ENCODE measurements around the gene DSC1. TPM values are rescaled to one million over a fixed set of nuclear protein-coding genes. Genes with fewer than 3 reads are reported as not detected.
"Not testable (repeated sequence)": the region's sequence is repeated elsewhere in the genome, so short reads cannot be mapped to it uniquely, and the experiment has no call there.

DSC1 gene
- total and polyA plus RNA-seq, 5 experiments from 2014 or later = 11.3 to 26.0 (median 15.0) TPM

- ATAC-seq, POLR2A ChIA-PET, H3K36me3 Mint-ChIP-seq, H3K4me1 Mint-ChIP-seq, H3K27ac Mint-ChIP-seq, H3K27me3 Mint-ChIP-seq, H3K4me3 Mint-ChIP-seq, H3K9me3 Mint-ChIP-seq, DNase-seq: not testable (repeated sequence)
These were observed 39.5 kb downstream of the DSC1 start for GRCh38 chr18:31123125-31123524.

GRCh38 chr18:31120594-31120993 lies 42.1 kb downstream of the DSC1 start:
- ATAC-seq = no peak
- Mint-ChIP-seq H3K4me3 (no peak overlapping the region), H3K4me1 (no peaks in the 10 kb centered on the region), H3K36me3 (no peaks in the 10 kb centered on the region), H3K27me3 (no peaks in the 10 kb centered on the region), H3K27ac (no peak overlapping the region), H3K9me3 (peaks cover 0 to 12% (median 3%) of the 10 kb centered on the region in 9 donors)
- POLR2A ChIA-PET = no interaction called here
- DNase-seq = no peak

DNA sequence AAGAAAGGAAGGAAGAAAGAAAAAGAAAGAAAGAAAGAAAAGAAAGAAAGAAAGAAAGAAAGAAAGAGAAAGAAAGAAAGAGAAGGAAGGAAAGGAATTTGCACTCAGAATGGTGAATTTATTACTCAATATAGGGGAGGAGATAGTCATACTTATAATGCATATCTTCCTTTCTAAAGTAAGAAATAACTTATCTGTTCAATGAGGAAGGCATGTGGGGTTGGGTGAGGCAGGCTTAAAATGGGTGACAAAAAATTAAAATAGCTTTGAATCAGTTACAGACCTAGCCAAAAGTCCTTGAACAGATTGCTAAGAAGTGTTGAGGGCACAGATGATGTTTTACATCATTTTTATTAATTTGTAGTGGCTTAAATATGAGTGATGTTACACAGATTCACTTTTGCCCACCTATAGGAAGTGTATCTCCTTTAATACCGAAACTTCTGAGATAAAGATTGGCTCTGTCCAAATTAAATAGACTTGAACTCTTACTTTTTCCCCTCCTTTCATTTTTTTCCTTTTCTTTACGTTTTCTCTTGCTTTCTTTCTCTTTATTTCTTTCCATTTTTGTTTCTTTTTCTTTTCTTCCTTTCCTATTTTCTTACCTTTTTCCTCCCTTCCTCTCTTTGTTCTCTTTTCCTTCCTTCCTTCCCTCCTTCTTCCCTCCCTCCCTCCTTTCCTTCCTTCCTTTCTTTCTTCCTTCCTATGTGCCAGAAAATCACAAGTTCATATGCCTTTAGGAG lies 45.6 kb downstream of the DSC1 start:
- H3K27ac Mint-ChIP-seq = no peak overlapping the region
- H3K9me3 Mint-ChIP-seq = peaks cover 0 to 14% (median 3%) of the 10 kb centered on the region in 9 donors
- H3K4me1 Mint-ChIP-seq = no peaks in the 10 kb centered on the region
- POLR2A ChIA-PET = no interaction called here
- peak overlapping the region in 1 of 10 donors; percentile 6 for H3K4me3 Mint-ChIP-seq
- no peak for DNase-seq
- no peaks in the 10 kb centered on the region for H3K36me3 Mint-ChIP-seq
- no peaks in the 10 kb centered on the region for H3K27me3 Mint-ChIP-seq
- ATAC-seq = no peak

- Mint-ChIP-seq H3K27me3 (no peaks in the 10 kb centered on the region), H3K4me1 (no peaks in the 10 kb centered on the region), H3K36me3 (no peaks in the 10 kb centered on the region), H3K27ac (no peak overlapping the region), H3K4me3 (no peak overlapping the region), H3K9me3 (peaks cover 0 to 6% (median 0%) of the 10 kb centered on the region in 9 donors)
- DNase-seq = no peak
- POLR2A ChIA-PET = no interaction called here
- no peak for ATAC-seq
These were observed 49.9 kb downstream of the DSC1 start for GRCh38 chr18:31112804-31113203.

DNA sequence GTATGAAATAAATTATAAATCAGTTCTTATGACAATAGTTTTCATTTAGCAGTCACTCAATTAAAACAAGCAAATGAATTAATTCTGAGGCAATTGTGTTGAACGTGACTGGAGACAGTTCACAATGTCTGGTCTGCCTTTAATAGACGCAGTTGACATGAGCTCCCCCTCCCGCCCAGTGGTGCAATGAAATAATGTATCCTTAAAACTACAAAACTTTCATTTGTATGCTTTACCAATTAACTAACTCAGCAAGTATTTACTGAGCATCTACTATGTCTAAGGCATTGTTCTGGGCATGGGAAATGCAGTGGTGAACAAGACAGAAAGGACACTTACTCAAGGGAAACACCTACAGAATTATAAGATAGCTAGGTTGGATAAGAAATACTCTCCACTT lies 56.9 kb downstream of the DSC1 start:
- Mint-ChIP-seq H3K4me3 (no peak overlapping the region), H3K36me3 (peaks cover 0 to 5% (median 0%) of the 10 kb centered on the region in 3 donors), H3K27me3 (peaks cover 7 to 23% (median 16%) of the 10 kb centered on the region in 5 donors), H3K4me1 (peaks cover 0 to under 1% (median 0%) of the 10 kb centered on the region in 4 donors), H3K9me3 (peaks cover 0 to 5% (median 0%) of the 10 kb centered on the region in 9 donors), H3K27ac (no peak overlapping the region)
- no peak for DNase-seq
- POLR2A ChIA-PET = no interaction called here
- no peak for ATAC-seq

DNA sequence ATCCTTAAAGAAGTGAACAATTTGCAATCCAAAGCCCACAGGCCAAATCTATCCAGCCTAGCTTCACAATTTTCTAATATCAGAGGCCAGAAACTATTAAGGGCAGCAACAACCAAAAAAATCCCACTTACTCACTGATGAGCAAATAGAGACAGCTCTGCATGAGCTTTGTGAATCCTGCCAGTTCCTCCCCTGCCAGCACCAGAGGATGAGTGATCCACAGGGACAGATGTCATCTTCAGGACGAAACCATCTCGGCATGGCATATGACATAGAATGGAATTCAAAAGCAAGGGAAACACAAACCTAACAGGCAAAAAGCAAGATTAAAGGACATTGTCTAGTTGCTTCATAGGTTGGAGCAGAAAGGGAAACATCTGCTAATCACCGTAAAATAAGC lies 58.2 kb downstream of the DSC1 start:
- peaks cover 0 to 14% (median 0%) of the 10 kb centered on the region in 3 donors for H3K36me3 Mint-ChIP-seq
- POLR2A ChIA-PET = no interaction called here
- DNase-seq (no peak), ATAC-seq (no peak)
- peaks cover 0 to 5% (median 1%) of the 10 kb centered on the region in 4 donors for H3K4me1 Mint-ChIP-seq
- no peak overlapping the region for H3K4me3 Mint-ChIP-seq
- peaks cover 0 to 14% (median 1%) of the 10 kb centered on the region in 9 donors for H3K9me3 Mint-ChIP-seq
- no peak overlapping the region for H3K27ac Mint-ChIP-seq
- H3K27me3 Mint-ChIP-seq = peaks cover 17 to 35% (median 27%) of the 10 kb centered on the region in 5 donors

- Mint-ChIP-seq H3K27ac (no peak overlapping the region), H3K4me3 (no peak overlapping the region)
These were observed 59.2 kb downstream of the DSC1 start for GRCh38 chr18:31103423-31103822.

GRCh38 chr18:31102941-31103340 lies 59.7 kb downstream of the DSC1 start:
- H3K9me3 Mint-ChIP-seq = peaks cover 0 to 24% (median 3%) of the 10 kb centered on the region in 9 donors
- no peak for ATAC-seq
- H3K27me3 Mint-ChIP-seq = peaks cover 20 to 46% (median 32%) of the 10 kb centered on the region in 5 donors
- POLR2A ChIA-PET = no interaction called here
- H3K36me3 Mint-ChIP-seq = peaks cover 0 to 16% (median 0%) of the 10 kb centered on the region in 3 donors
- no peak overlapping the region for H3K4me3 Mint-ChIP-seq
- peaks cover 0 to 5% (median 1%) of the 10 kb centered on the region in 4 donors for H3K4me1 Mint-ChIP-seq
- H3K27ac Mint-ChIP-seq = no peak overlapping the region
- no peak for DNase-seq

More at GRCh38 chr18:31103423-31103822, 59.2 kb downstream of the DSC1 start:
- peaks cover 20 to 46% (median 32%) of the 10 kb centered on the region in 5 donors for H3K27me3 Mint-ChIP-seq
- ATAC-seq (no peak), DNase-seq (no peak)
- peaks cover 0 to 16% (median 0%) of the 10 kb centered on the region in 3 donors for H3K36me3 Mint-ChIP-seq
- H3K4me1 Mint-ChIP-seq = peaks cover 0 to 5% (median 1%) of the 10 kb centered on the region in 4 donors
- H3K9me3 Mint-ChIP-seq = peaks cover 0 to 24% (median 3%) of the 10 kb centered on the region in 9 donors
- POLR2A ChIA-PET = no interaction called here

GRCh38 chr18:31102025-31102684 lies 60.5 kb downstream of the DSC1 start, which contains the start of gene DSC2:
Gene DSC2 (minus strand): TSS chr18:31102421. CDS start chr18:31101971, 450 bp downstream.
- POLR2A ChIA-PET = no interaction called here
- Mint-ChIP-seq H3K27me3 (peaks cover 20 to 46% (median 32%) of the 10 kb centered on the region in 5 donors), H3K36me3 (peaks cover 0 to 16% (median 0%) of the 10 kb centered on the region in 3 donors), H3K27ac (no peak within 1 kb of the TSS), H3K4me1 (peaks cover 0 to 5% (median 1%) of the 10 kb centered on the region in 4 donors), H3K4me3 (peak within 1 kb of the TSS in 7 of 10 donors; percentile 26 to 82 (median 42)), H3K9me3 (peaks cover 0 to 24% (median 3%) of the 10 kb centered on the region in 9 donors)
- no peak for DNase-seq
- ATAC-seq = peak; percentile 20 to 42

GRCh38 chr18:31101183-31102024 lies 61.3 kb downstream of the DSC1 start:
- POLR2A ChIA-PET = no interaction called here
- H3K9me3 Mint-ChIP-seq = peaks cover 0 to 28% (median 3%) of the 10 kb centered on the region in 9 donors
- no peak overlapping the region for H3K27ac Mint-ChIP-seq
- H3K4me3 Mint-ChIP-seq = peak overlapping the region in 8 of 10 donors; percentile 30 to 82 (median 51)
- DNase-seq (no peak), ATAC-seq (peak; percentile 32 to 41)
- peaks cover 0 to 16% (median 0%) of the 10 kb centered on the region in 3 donors for H3K36me3 Mint-ChIP-seq
- peaks cover 0 to 5% (median 1%) of the 10 kb centered on the region in 4 donors for H3K4me1 Mint-ChIP-seq
- H3K27me3 Mint-ChIP-seq = peaks cover 20 to 46% (median 34%) of the 10 kb centered on the region in 5 donors

- Mint-ChIP-seq H3K4me1 (peaks cover 0 to 5% (median 1%) of the 10 kb centered on the region in 4 donors), H3K4me3 (peak overlapping the region in 9 of 10 donors; percentile 12 to 80 (median 48)), H3K27ac (no peak overlapping the region), H3K27me3 (peaks cover 20 to 46% (median 34%) of the 10 kb centered on the region in 5 donors), H3K9me3 (peaks cover 0 to 28% (median 4%) of the 10 kb centered on the region in 9 donors), H3K36me3 (peaks cover 0 to 16% (median 0%) of the 10 kb centered on the region in 3 donors)
- ATAC-seq = no peak
- no peak for DNase-seq
- POLR2A ChIA-PET = no interaction called here
These were observed 62.0 kb downstream of the DSC1 start for GRCh38 chr18:31100436-31101182.
